Measurements from ENCODE around the gene TMEM238L. TPM values are rescaled to one million over a fixed set of nuclear protein-coding genes. Genes with fewer than 3 reads are reported as not detected.

TMEM238L gene
- total and polyA plus RNA-seq, 2 of the 8 experiments (the other 6 are each of a cell fraction or from before 2014, with no cell fraction given): not detected

DNA sequence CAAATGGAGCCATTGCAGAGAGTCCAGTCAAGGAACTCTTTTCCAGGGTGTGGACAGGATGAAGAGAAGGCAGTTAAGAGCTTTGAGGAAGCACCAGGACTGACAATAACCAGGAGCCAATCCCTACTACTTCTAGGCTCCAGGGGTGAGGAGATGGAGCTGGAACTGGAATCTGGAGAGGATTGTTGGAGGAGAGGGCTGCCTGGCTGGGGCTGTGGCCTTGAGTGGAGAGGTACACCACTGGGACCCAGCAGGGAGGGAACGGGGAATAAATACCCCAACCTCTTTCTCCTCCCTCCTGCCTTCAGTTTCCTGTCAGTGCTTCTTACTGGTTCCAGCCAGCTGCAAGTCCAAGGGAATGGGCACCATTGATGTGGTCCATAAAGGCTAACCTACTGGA, 41.9 kb downstream of the TMEM238L start:
- peak overlapping the region; percentile 82 for H3K14ac ChIP-seq (ENCODE audit: insufficient read length)
- no peak overlapping the region for H3K9ac ChIP-seq (replicated peaks in 1 of 4; ENCODE audit: extremely low read depth in 1 of 4, low read depth in 3 of 4, low read length in 3 of 4)
- H3K9me3 ChIP-seq (ENCODE audit: insufficient read depth in 2 of 2, low read depth in 1 of 2, low read length in 1 of 2): no peaks in the 10 kb centered on the region
- DNase-seq (ENCODE audit: low read depth in 1 of 2, low spot score in 2 of 2) (no peak), FAIRE-seq (no peak)
- H3K4me1 ChIP-seq (replicated peaks in 1 of 4; ENCODE audit: control insufficient read depth in 3 of 4, insufficient read depth in 4 of 4, low read length in 3 of 4): peaks cover 0 to 6% (median 1%) of the 10 kb centered on the region in 4 experiments; a peak in 3 of 7 replicates
- no peak overlapping the region for H3K4me2 ChIP-seq (ENCODE audit: insufficient read depth in 1 of 2, low read depth in 2 of 2, low read length in 2 of 2)
- CTCF ChIA-PET (ENCODE audit: partially characterized antibody): interaction anchor here (1.0 to 4.9 kb wide), 6 partner anchors 8 to 383 kb away, joined by 3 to 30 read pairs (median 3); no protein-coding TSS in a partner anchor
- WGBS, 2 experiments (ENCODE audit: extremely low coverage in 1 of 2, insufficient coverage in 1 of 2, insufficient read length in 1 of 2, insufficient replicate concordance in 2 of 2, low coverage in 1 of 2, low lambda C conversion rate in 2 of 2, missing lambda C conversion rate in 1 of 2): 82% methylated on average over 1 of the region's 1 CpG; no CpG with 5 or more reads in 1 of the 2 experiments
- no peak overlapping the region for H3K27ac ChIP-seq (ENCODE audit: low read depth, low read length)
- POLR2A ChIA-PET (ENCODE audit: partially characterized antibody): no interaction called here
- H4K20me1 ChIP-seq (replicated peaks in 1 of 2; ENCODE audit: control insufficient read depth in 1 of 2, insufficient read depth in 2 of 2, low read length in 2 of 2): no peaks in the 10 kb centered on the region
- no peak overlapping the region for H2AK5ac ChIP-seq (ENCODE audit: low read depth, low read length)
- no peak overlapping the region for H3K4me3 ChIP-seq (ENCODE audit: extremely low read depth in 1 of 4, insufficient read depth in 2 of 4, low read depth in 3 of 4, low read length in 4 of 4)
- no peaks in the 10 kb centered on the region for H3K79me1 ChIP-seq (ENCODE audit: low read depth, low read length)
- no peak overlapping the region for H2BK20ac ChIP-seq (ENCODE audit: low read length)
- H2BK5ac ChIP-seq (ENCODE audit: low read depth, low read length): no peak overlapping the region
- H3K18ac ChIP-seq (ENCODE audit: extremely low read depth, low read length): no peak overlapping the region
- H2BK12ac ChIP-seq (ENCODE audit: low read depth, low read length): no peak overlapping the region
- no peaks in the 10 kb centered on the region for H3K36me3 ChIP-seq (ENCODE audit: control insufficient read depth in 2 of 4, insufficient read depth in 4 of 4, low read length in 3 of 4)
- no peaks in the 10 kb centered on the region for H3K79me2 ChIP-seq (ENCODE audit: control insufficient read depth in 1 of 2, insufficient read depth in 2 of 2, low read length in 2 of 2)
- no peak overlapping the region for H3K23ac ChIP-seq (ENCODE audit: insufficient read length)
- no peaks in the 10 kb centered on the region for H3K23me2 ChIP-seq (ENCODE audit: low read depth, low read length)
- H3K27me3 ChIP-seq (replicated peaks in 1 of 4; ENCODE audit: control insufficient read depth in 3 of 4, extremely low read depth in 1 of 4, insufficient read depth in 3 of 4, low read length in 3 of 4): no peaks in the 10 kb centered on the region
- no peak overlapping the region for H2BK120ac ChIP-seq (replicated peaks; ENCODE audit: low read depth, low read length)
- H4K5ac ChIP-seq (ENCODE audit: insufficient read length, low read depth, low read length): no peak overlapping the region
- H3K56ac ChIP-seq (replicated peaks; ENCODE audit: insufficient read length, low read depth, low read length): no peak overlapping the region
- no peak overlapping the region for H4K8ac ChIP-seq (ENCODE audit: extremely low read depth, insufficient read depth, low read length)
- no peak overlapping the region for H4K91ac ChIP-seq (replicated peaks; ENCODE audit: insufficient read length, low read length)
- no peak overlapping the region for H2AFZ ChIP-seq (ENCODE audit: low read length)
- no peak overlapping the region for H2BK15ac ChIP-seq (ENCODE audit: low read length)
- no peak overlapping the region for H3K4ac ChIP-seq (replicated peaks; ENCODE audit: insufficient read length, low read depth, low read length)
- no peak for TF ChIP-seq FOSL1 (IDR thresholded peaks at IDR 0.05; ENCODE audit: insufficient read depth, low read depth, low read length)
- TF ChIP-seq EZH2 (IDR thresholded peaks at IDR 0.05; ENCODE audit: low read depth, low read length, severe bottlenecking): no peak
- TF ChIP-seq SUZ12 (IDR thresholded peaks at IDR 0.05; ENCODE audit: low read length): no peak
- no peak for TF ChIP-seq TCF12 (IDR thresholded peaks at IDR 0.05; ENCODE audit: low read depth, low read length)
- no peak for TF ChIP-seq CEBPB (IDR thresholded peaks at IDR 0.05; ENCODE audit: low read depth, low read length)
- TF ChIP-seq, protein P1, sequence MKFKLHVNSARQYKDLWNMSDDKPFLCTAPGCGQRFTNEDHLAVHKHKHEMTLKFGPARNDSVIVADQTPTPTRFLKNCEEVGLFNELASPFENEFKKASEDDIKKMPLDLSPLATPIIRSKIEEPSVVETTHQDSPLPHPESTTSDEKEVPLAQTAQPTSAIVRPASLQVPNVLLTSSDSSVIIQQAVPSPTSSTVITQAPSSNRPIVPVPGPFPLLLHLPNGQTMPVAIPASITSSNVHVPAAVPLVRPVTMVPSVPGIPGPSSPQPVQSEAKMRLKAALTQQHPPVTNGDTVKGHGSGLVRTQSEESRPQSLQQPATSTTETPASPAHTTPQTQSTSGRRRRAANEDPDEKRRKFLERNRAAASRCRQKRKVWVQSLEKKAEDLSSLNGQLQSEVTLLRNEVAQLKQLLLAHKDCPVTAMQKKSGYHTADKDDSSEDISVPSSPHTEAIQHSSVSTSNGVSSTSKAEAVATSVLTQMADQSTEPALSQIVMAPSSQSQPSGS (IDR thresholded peaks at IDR 0.05; ENCODE audit: low read length): no peak
- TF ChIP-seq, protein P2, sequence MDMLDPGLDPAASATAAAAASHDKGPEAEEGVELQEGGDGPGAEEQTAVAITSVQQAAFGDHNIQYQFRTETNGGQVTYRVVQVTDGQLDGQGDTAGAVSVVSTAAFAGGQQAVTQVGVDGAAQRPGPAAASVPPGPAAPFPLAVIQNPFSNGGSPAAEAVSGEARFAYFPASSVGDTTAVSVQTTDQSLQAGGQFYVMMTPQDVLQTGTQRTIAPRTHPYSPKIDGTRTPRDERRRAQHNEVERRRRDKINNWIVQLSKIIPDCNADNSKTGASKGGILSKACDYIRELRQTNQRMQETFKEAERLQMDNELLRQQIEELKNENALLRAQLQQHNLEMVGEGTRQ (IDR thresholded peaks at IDR 0.05; ENCODE audit: low read length): no peak
- TF ChIP-seq, protein P3, sequence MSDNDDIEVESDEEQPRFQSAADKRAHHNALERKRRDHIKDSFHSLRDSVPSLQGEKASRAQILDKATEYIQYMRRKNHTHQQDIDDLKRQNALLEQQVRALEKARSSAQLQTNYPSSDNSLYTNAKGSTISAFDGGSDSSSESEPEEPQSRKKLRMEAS (IDR thresholded peaks at IDR 0.05): no peak
- TF ChIP-seq, protein P4, sequence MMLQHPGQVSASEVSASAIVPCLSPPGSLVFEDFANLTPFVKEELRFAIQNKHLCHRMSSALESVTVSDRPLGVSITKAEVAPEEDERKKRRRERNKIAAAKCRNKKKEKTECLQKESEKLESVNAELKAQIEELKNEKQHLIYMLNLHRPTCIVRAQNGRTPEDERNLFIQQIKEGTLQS (IDR thresholded peaks at IDR 0.05; ENCODE audit: insufficient read depth, low read depth, low read length): no peak
- TF ChIP-seq NRF1 (IDR thresholded peaks at IDR 0.05; ENCODE audit: low read depth, low read length): no peak
